ENCODE results near the gene CARS2.
A peak's percentile ranks its signal among the peaks of the same experiment; 100 is the strongest.
"Not testable (repeated sequence)": the region's sequence is repeated elsewhere in the genome, so short reads cannot be mapped to it uniquely, and the experiment has no call there.

The CARS2 gene

GRCh38 chr13:110681868-110682550 lies 23.9 kb downstream of the CARS2 start:
- DNase-seq = no peak

GRCh38 chr13:110680852-110681251 lies 25.1 kb downstream of the CARS2 start:
- no peak for DNase-seq

DNA sequence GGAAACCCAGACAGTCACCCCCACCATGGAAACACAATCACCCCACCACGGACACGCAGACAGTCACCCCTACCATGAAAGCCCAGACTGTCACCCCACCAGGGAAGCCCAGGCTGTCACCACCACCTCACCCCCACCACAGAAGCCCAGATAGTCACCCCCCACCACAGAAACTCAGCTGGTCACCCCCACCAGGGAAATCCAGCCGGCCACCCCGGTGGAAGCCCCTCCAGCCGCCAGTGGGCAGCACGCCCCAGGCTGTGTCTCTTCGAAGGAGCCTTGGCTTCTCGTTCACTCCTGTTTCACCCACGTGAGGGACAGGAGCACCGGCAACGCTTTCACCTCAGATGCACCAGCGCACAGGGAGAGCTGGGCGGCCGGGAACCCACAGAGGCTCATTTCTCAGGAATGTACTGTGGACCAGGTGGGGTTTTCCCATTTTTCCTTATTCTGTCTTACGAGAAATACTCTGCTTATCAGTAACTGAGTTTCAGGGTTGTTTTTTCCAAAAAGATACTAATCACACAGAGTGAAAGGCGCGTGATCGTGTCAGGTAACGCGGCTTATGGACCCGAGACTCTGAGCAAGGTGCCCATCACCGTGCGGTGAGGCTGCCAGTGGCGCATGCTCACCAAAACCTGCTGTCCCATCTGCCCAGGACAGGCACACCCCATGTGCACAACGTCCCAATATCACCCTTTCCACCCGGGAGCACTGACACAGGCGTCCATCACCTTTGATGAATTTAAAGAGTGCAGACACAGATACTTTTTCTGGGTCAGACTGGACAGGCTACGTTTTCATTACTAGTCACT lies 28.0 kb downstream of the CARS2 start:
- no peak for DNase-seq

DNA sequence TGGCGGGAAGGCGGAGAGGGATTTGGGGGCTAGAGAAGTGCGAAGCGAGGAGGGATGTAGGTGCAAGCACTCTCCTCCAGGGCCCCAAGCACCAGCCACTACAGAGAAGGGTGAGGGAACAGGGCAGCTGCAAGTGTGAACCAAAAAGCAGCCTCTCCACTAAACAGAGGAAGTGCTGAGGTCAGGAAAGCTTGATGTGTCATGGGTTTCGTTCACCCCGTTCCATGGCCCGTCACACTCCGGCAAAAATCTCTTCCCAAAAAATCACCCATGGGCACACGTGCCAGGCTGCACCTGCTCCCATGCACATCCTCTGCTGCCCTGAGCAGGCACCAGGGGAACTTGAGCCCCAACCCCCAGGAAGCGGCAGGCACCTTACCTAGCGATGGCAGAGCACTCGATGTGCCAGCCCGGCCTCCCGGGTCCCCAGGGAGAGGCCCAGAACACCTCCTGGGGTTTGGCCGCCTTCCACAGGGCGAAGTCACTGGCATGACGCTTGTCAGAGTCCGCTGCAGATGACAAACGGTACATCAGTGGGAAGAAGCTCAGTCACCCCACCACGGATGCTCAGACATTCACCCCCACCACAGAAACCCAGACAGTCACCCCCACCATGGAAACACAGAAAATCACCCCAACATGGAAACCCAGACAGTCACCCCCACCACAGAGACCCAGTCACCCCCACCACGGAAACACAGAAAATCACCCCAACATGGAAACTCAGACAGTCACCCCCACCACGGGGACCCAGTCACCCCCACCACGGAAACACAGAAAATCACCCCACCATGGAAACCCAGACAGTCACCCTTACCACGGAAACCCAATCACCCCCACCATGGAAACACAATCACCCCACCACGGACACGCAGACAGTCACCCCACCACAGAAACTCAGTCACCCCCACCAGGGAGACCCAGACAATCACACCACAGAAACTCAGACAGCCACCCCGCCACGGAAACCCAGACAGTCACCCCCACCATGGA lies 29.0 kb downstream of the CARS2 start:
- DNase-seq = peak; percentile 6

DNA sequence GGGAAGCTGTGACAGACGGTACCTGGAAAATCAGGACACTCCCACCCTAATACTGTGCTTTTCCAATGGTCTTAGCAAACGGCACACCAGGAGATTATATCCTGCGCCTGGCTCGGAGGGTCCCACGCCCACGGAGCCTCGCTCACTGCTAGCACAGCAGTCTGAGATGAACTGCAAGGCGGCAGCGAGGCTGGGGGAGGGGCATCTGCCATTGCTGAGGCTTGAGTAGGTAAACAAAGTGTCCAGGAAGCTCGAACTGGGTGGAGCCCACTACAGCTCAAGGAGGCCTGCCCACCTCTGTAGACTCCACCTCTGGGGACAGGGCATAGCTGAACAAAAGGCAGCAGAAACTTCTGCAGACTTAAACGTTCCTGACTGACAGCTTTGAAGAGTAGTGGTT lies 36.1 kb downstream of the CARS2 start:
- DNase-seq = not testable (repeated sequence)

DNA sequence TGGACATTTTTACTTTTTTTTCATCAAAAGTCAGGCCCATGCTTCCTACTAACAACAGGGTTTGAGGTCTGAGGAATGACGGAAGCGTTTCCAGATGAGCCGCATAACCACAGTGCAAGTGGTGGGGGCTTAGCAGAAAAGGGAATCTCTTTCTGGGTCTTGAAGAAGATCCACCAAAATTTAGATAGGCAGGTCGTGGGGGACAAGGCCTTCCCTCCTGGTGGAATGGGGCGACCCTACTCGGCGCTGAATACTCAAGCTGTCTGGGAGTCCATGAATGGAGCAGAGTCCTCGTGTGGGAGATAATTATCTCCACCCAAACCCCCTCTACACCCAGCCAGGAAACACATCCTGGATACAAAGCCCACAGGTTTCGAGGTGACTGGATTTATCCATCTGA lies 36.9 kb downstream of the CARS2 start:
- no peak for DNase-seq

- no peak for DNase-seq
These were observed 39.7 kb downstream of the CARS2 start for GRCh38 chr13:110666255-110666533.

DNA sequence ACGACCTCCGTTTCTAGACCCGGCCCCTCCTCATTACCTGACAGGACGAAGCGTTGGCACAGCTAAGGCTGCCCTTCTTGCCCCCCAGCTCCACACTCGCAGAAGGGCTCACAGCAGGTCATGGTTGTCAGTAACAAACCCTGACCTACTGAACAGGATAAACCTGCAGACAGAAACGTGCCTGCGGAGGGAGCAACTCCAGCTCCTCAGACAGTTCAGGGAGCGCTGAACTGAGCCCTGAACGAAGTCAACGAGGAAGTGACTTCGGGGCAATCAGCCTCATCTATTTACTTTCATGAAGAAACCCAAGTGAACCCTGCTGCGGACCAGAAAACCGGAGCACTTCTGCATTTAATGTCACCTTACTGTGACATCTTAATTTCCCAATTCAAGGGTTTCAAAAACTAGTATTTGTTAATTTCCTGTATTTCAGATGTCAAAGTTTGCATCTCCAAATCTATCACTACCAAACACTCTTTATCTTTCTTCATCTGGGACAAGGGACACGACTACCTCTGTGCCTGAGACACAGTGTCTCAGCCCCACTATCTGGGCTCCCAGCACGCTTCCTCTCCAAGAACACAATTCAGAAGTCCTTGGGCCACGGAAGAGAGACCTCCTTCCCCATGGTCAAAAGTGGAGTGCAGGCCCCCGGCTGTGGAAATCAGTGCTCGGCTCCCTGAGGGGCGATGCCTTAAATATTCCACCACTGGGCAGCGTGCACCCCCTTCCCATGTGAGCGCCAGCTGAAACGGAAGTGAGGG lies 40.2 kb downstream of the CARS2 start:
- no peak for DNase-seq

DNA sequence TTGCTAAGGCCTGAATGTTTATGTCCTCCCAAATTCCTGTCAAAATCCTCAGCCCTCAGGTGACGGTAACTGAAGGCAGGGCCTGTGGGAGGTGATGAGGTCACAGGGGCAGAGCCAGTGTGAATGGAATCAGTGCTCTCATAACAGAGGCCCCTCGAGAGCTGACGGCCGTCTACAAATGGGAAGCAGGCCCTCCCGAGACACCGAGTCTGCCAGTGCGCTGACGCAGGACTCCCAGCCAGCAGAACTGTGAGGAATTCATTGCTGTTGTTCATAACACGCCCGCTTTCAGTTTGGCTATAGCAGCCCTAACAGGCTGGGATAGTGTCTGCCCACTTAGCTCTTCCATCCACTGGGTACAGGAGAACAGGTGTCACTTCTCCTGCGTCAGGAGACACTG lies 41.2 kb downstream of the CARS2 start:
- DNase-seq = no peak

DNA sequence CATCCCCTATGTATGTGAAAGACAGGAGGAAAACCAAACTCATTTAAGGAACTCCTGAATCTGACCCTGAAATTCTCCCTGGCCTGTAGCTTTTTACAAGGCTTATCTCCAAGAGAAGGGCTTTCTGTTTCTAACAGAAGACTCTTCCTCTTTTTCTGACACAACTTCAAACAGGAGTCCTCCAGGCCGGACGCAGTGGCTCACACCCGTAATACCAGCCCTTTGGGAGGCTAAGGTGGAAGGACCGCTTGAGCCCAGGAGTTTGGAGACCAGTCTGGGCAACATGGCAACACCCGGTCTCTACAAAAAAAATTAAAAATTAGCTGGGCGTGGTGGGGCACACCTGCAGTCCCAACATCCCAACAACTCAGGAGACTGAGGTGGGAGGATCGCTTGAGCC lies 41.9 kb downstream of the CARS2 start:
- DNase-seq = no peak

DNA sequence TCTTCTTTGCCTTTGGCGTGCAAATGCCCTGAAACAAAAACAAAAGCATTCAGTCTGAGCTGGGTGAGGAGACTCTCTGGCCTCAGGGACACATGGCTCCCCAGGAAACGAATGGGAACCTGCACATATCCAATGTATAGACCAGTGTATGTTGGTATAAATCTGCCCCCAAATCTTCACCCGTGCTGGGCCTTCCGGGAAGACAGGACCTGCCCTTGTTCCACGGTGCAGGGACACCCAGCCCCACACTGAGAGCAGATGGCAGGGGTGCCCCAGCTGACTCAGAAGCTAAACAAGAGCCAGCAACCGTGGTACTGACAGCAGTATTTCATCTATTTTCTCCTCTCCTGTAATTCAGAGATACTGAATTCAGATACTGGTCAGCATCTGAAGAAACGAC lies 42.4 kb downstream of the CARS2 start:
- DNase-seq = no peak

GRCh38 chr13:110662777-110663443 lies 43.0 kb downstream of the CARS2 start:
- DNase-seq = no peak

- no peak for DNase-seq
These were observed 43.8 kb downstream of the CARS2 start for GRCh38 chr13:110662091-110662490.

DNA sequence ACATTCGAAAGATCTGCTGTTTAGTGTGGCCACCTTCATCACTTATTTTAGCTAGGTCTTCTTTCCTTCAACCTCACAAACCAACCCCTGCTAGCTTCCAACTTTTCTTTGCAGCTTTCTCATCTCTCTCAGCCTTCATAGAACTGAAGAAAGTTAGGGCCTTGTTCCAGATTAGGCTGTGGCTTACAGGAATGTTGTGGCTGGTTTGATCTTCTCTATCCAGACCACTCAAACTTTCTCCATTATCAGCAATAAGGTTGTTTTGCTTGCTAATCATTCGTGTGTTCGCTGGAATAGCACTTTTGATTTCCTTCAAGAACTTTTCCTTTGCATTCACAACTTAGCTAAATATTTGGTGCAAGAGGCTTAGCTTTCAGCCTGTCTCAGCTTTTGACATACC lies 44.7 kb downstream of the CARS2 start:
- DNase-seq = no peak

DNA sequence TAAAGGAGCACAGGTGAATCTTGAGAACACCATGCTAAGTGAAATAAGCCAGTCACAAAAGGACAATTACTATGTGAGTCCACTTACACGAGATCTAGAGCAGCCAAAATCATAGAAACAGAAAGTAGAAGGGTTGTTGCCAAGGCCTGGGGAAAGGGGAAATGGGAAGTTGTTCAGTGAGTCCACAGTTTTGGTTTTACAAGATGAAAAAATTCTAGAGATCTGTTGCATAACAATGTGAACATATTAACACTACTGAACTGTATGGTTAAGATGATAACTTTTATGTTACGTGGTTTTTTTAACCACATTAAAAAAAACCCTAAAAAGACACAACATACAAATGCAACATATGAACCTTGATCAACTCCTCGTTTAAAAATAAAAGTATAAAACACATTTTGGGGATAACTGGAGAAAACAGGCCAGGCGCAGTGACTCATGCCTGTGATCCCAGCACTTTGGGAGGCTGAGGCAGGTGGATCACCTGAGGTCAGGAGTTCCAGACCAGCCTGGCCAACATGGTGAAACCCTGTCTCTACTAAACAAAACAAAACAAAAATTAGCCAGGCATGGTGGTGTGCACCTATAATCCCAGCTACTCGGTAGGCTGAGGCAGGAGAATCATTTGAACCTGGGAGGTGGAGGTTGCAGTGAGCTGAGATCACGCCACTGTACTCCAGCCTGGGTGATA lies 47.6 kb downstream of the CARS2 start:
- DNase-seq = not testable (repeated sequence)

DNA sequence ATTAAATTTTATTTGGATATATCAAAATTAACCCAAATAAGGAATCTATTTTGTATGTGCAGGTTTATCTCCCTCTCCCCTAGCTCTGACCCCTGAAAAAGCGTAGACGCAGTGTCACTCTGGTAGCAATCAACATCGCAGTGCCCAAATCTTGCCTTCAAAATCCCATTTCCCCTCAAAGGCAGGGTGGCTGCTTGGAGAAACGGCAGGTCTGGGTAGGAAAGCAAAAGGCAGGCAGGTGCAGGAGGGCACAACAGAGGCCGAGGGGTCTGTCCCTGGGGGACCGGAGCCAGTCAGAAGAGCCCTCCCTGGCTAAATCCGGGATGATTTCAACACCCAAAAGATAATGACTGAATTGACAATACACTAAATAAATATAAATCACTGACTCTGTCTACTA lies 48.7 kb downstream of the CARS2 start:
- no peak for DNase-seq

DNA sequence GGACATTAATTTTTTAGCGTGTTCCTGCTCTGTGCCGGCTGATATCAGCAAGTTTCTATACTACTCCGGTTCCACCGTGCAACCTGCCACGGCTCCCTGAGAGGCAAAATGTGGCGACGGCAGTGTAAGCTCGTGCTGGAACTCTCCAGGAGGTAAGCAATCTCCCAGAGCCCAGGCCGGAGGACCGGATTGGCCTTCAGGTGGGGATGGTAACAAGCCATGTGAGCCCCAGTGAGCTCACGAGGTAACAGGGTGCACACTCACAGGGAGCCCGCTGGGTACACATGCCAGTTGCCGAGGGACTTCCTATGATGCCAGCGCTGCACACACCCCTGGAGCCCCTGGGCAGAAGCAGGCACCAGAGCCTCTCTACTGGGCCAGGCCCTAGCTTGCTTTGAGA lies 52.1 kb downstream of the CARS2 start:
- DNase-seq = no peak

GRCh38 chr13:110653271-110653670 lies 52.6 kb downstream of the CARS2 start:
- no peak for DNase-seq

GRCh38 chr13:110652764-110653163 lies 53.2 kb downstream of the CARS2 start:
- no peak for DNase-seq

GRCh38 chr13:110652231-110652730 lies 53.6 kb downstream of the CARS2 start:
- no peak for DNase-seq

DNA sequence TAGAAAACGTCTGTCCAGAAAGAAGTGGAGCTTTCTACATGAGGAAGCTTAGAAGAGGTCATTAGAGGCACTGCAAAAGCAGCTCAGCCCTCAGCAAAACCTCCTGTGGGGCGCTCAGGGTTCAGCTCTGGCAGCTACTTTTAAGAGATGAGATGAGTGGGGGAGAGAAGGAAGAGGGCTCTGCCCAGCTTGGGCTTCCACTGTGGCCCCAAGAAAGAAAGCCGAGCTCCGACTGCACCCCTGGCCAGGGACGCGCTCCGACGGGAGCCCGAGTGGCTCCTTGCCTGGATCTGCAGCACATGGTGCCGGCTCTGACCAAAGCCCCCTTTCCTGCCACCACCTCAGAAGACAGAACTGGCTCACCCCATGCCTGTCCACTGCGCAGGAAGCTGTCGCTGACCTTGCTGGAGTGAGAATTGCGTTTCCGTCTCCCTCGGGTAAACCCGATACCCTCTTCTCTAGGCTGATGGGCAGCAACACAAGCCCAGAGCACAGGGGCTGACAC lies 54.1 kb downstream of the CARS2 start:
- no peak for DNase-seq

All from NCI-H2171 (cell line).